H9 (cell line): ENCODE results near the gene EDARADD. TPM values are rescaled to one million over a fixed set of nuclear protein-coding genes. Genes with fewer than 3 reads are reported as not detected.
A peak's percentile ranks its signal among the peaks of the same experiment; 100 is the strongest.

Experiments used
- DNase-seq: peaks from one replicate; pipeline ENCODE4 v3.0.0-alpha.2; 2017
- H2AFZ ChIP-seq: one replicate; pipeline ENCODE4 v1.6.1; 2013; ENCODE audit warnings: mild to moderate bottlenecking, low read length, control low read depth, moderate library complexity
- H2AK5ac ChIP-seq: 2 replicates; pipeline ENCODE4 v1.6.1; 2013; ENCODE audit warnings: low read length, control low read depth, mixed read lengths; ENCODE audit not compliant: insufficient read length
- H2BK120ac ChIP-seq: one replicate; pipeline ENCODE4 v1.6.1; 2013; ENCODE audit warnings: low read depth, mild to moderate bottlenecking, low read length, control low read depth, inconsistent platforms; ENCODE audit not compliant: poor library complexity, severe bottlenecking
- H2BK12ac ChIP-seq: 2 replicates; pipeline ENCODE4 v1.6.1; 2013; ENCODE audit warnings: low read length, control low read depth, mixed read lengths, low read depth; ENCODE audit not compliant: insufficient read length
- H2BK15ac ChIP-seq: 2 replicates; pipeline ENCODE4 v1.6.1; 2013; ENCODE audit warnings: low read depth, low read length, control low read depth
- H2BK20ac ChIP-seq: one replicate; pipeline ENCODE4 v1.6.1; 2013; ENCODE audit warnings: low read depth, mild to moderate bottlenecking, low read length, control low read depth, inconsistent platforms; ENCODE audit not compliant: poor library complexity, severe bottlenecking
- H2BK5ac ChIP-seq: 2 replicates; pipeline ENCODE4 v1.6.1; 2013; ENCODE audit warnings: low read length, control low read depth, mixed read lengths; ENCODE audit not compliant: insufficient read length
- H3K14ac ChIP-seq: 2 replicates; pipeline ENCODE4 v1.6.1; 2013; ENCODE audit warnings: low read length, control low read depth; ENCODE audit not compliant: insufficient read depth
- H3K18ac ChIP-seq: 2 replicates; pipeline ENCODE4 v1.6.1; 2013; ENCODE audit warnings: low read depth, mild to moderate bottlenecking, mixed read lengths, low read length, control low read depth; ENCODE audit not compliant: insufficient read length
- H3K23ac ChIP-seq: 2 replicates; pipeline ENCODE4 v1.6.1; 2013; ENCODE audit warnings: low read length, control low read depth, mixed read lengths, low read depth; ENCODE audit not compliant: insufficient read length
- H3K23me2 ChIP-seq: 2 replicates; pipeline ENCODE4 v1.6.1; 2013; ENCODE audit warnings: low read depth, mild to moderate bottlenecking, mixed read lengths, low read length, control low read depth; ENCODE audit not compliant: insufficient read length, poor library complexity, severe bottlenecking
- H3K27ac ChIP-seq: 2 replicates; pipeline ENCODE4 v1.5.1; 2013; ENCODE audit warnings: low read length, control low read depth, mixed read lengths, low read depth; ENCODE audit not compliant: insufficient read length
- H3K27me3 ChIP-seq: 2 replicates; pipeline ENCODE4 v1.6.1; 2013; ENCODE audit warnings: low read length, control low read depth, inconsistent platforms; ENCODE audit not compliant: insufficient read depth
- H3K4ac ChIP-seq: 2 replicates; pipeline ENCODE4 v1.6.1; 2013; ENCODE audit warnings: low read depth, mild to moderate bottlenecking, control low read depth, inconsistent platforms, low read length, moderate library complexity
- H3K4me1 ChIP-seq: 2 replicates; pipeline ENCODE4 v1.6.1; 2013; ENCODE audit warnings: low read length, control low read depth, inconsistent platforms; ENCODE audit not compliant: insufficient read depth
- H3K4me2 ChIP-seq: 2 replicates; pipeline ENCODE4 v1.6.1; 2013; ENCODE audit warnings: low read length, control low read depth, mixed read lengths; ENCODE audit not compliant: insufficient read length, insufficient read depth
- H3K56ac ChIP-seq: 2 replicates; pipeline ENCODE4 v1.6.1; 2013; ENCODE audit warnings: low read depth, mild to moderate bottlenecking, mixed read lengths, low read length, control low read depth; ENCODE audit not compliant: insufficient read length
- H3K79me1 ChIP-seq: 2 replicates; pipeline ENCODE4 v1.6.1; 2013; ENCODE audit warnings: low read depth, mild to moderate bottlenecking, moderate library complexity, low read length, control low read depth, inconsistent platforms; ENCODE audit not compliant: insufficient read depth, poor library complexity, severe bottlenecking
- H3K79me2 ChIP-seq: 2 replicates; pipeline ENCODE4 v1.6.1; 2013; ENCODE audit warnings: low read length, control low read depth, inconsistent platforms; ENCODE audit not compliant: insufficient read depth
- H3K9ac ChIP-seq: 2 replicates; pipeline ENCODE4 v1.6.1; 2013; ENCODE audit warnings: low read length, control low read depth, mixed read lengths; ENCODE audit not compliant: insufficient read length; ENCODE audit errors: extremely low read depth
- H3K9me3 ChIP-seq: one replicate; pipeline ENCODE4 v1.6.1; 2013; ENCODE audit warnings: low read depth, low read length, inconsistent platforms; ENCODE audit not compliant: control insufficient read depth
- H3T11ph ChIP-seq: one replicate; pipeline ENCODE4 v1.6.1; 2013; ENCODE audit warnings: mild to moderate bottlenecking, low read length, control low read depth, inconsistent platforms
- H4K20me1 ChIP-seq: one replicate; pipeline ENCODE4 v1.6.1; 2013; ENCODE audit not compliant: control insufficient read depth, insufficient read length, insufficient read depth
- H4K5ac ChIP-seq: 2 replicates; pipeline ENCODE4 v1.6.1; 2013; ENCODE audit warnings: low read depth, mild to moderate bottlenecking, mixed read lengths, low read length, control low read depth; ENCODE audit not compliant: insufficient read length
- H4K8ac ChIP-seq: replicated peaks from 2 replicates; pipeline ENCODE4 v1.6.1; 2013; ENCODE audit warnings: low read length, control low read depth, mixed read lengths, low read depth; ENCODE audit not compliant: insufficient read length
- H4K91ac ChIP-seq: 2 replicates; pipeline ENCODE4 v1.6.1; 2013; ENCODE audit warnings: low read depth, mild to moderate bottlenecking, moderate library complexity, mixed read lengths, low read length, control low read depth; ENCODE audit not compliant: insufficient read length
- H3K27ac Mint-ChIP-seq, 3 experiments: 2 replicates in 2 of 3; 3 replicates in 1 of 3; pipeline ENCODE4 v1.8.0; 2020 to 2021; ENCODE audit warnings: mixed read lengths in 3 of 3, mild to moderate bottlenecking in 1 of 3, moderate library complexity in 1 of 3
- H3K27me3 Mint-ChIP-seq: 2 replicates; pipeline ENCODE4 v1.8.0; 2021; ENCODE audit warnings: low read depth, mild to moderate bottlenecking, moderate library complexity, mixed read lengths
- H3K36me3 Mint-ChIP-seq, 3 experiments: 2 replicates in 2 of 3; 3 replicates in 1 of 3; pipeline ENCODE4 v1.8.0; 2020 to 2021; ENCODE audit warnings: low read depth in 3 of 3, mixed read lengths in 3 of 3; ENCODE audit not compliant: insufficient read depth in 1 of 3
- H3K4me1 Mint-ChIP-seq, 2 experiments: 2 replicates each; pipeline ENCODE4 v1.8.0; 2020; ENCODE audit warnings: mixed read lengths in 2 of 2
- H3K4me3 Mint-ChIP-seq, 2 experiments: 2 replicates in 1 of 2; 3 replicates in 1 of 2; pipeline ENCODE4 v1.8.0; 2020 to 2021; ENCODE audit warnings: mild to moderate bottlenecking in 2 of 2, mixed read lengths in 2 of 2, moderate library complexity in 1 of 2
- H3K9me3 Mint-ChIP-seq, 2 experiments: 2 replicates in 1 of 2; 3 replicates in 1 of 2; pipeline ENCODE4 v1.8.0; 2020; ENCODE audit warnings: mild to moderate bottlenecking in 2 of 2, mixed read lengths in 2 of 2, moderate library complexity in 1 of 2
- WGBS: extraction: QIAGEN DNeasy Blood & Tissue Kit; methylation state at CpG from one replicate; pipeline ENCODE4 v1.1.7; 2013; ENCODE audit warnings: missing lambda C conversion rate, low lambda C conversion rate, mixed read lengths; ENCODE audit not compliant: insufficient read length; ENCODE audit errors: extremely low coverage; 5-methylcytosine and 5-hydroxymethylcytosine counted together
- total RNA-seq: library from RNA; stranded (reverse); gene quantifications from 2 replicates; pipeline ENCODE4 v1.2.1, GENCODE V29; 2021
- TF ChIP-seq, protein P1 (sequence below): fragments of 200-600 bp; sonication (generic); conservative IDR thresholded peaks from 3 replicates; pipeline ENCODE4 v1.8.0; 2021; ENCODE audit warnings: antibody characterized with exemption, mild to moderate bottlenecking

Gene EDARADD
- total RNA-seq, 1 experiment from 2014 or later = 3.8 TPM

DNA sequence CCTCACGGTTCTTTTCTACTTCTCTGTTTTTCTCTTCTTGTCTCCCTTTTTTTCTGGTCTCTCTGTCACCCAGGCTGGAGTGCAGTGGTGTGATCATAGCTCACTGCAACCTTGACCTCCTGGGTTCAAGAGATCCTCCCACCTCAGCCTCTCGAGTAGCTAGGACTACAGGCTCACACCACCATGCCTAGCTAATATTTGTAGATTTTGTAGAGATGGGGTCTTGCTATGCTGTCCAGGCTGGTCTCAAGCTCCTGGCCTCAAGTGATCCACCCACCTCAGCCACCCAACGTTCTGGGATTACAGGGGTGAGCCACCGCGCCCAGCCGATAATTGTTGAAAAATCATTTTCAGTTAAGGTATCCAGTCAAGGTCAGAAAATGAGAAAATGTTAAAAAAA lies 103.8 kb downstream of the EDARADD start:
- no peaks in the 10 kb centered on the region for H3K36me3 Mint-ChIP-seq
- H3K4me1 ChIP-seq = peaks cover 2% of the 10 kb centered on the region; the same call in 1 of the 2 replicates
- H3K23ac ChIP-seq = no peak overlapping the region
- H3K9me3 Mint-ChIP-seq = no peaks in the 10 kb centered on the region
- H3K14ac ChIP-seq = no peak overlapping the region
- no peak overlapping the region for H3K9ac ChIP-seq
- no peak overlapping the region for H3K4ac ChIP-seq
- H2BK15ac ChIP-seq = no peak overlapping the region
- H2BK5ac ChIP-seq = no peak overlapping the region
- H3K27ac Mint-ChIP-seq = peak overlapping the region in 1 of 3 experiments; percentile 50; a peak in 1 of 7 replicates
- H2AK5ac ChIP-seq = no peak overlapping the region
- H3K79me1 ChIP-seq = no peaks in the 10 kb centered on the region
- H3K18ac ChIP-seq = no peak overlapping the region
- H2AFZ ChIP-seq = no peak overlapping the region
- WGBS = no CpG with 5 or more reads among the region's 6 CpGs
- H3K27ac ChIP-seq = no peak overlapping the region
- no peak overlapping the region for H3K4me2 ChIP-seq
- no peak overlapping the region for H2BK120ac ChIP-seq
- no peak overlapping the region for H2BK12ac ChIP-seq
- TF ChIP-seq, protein P1, sequence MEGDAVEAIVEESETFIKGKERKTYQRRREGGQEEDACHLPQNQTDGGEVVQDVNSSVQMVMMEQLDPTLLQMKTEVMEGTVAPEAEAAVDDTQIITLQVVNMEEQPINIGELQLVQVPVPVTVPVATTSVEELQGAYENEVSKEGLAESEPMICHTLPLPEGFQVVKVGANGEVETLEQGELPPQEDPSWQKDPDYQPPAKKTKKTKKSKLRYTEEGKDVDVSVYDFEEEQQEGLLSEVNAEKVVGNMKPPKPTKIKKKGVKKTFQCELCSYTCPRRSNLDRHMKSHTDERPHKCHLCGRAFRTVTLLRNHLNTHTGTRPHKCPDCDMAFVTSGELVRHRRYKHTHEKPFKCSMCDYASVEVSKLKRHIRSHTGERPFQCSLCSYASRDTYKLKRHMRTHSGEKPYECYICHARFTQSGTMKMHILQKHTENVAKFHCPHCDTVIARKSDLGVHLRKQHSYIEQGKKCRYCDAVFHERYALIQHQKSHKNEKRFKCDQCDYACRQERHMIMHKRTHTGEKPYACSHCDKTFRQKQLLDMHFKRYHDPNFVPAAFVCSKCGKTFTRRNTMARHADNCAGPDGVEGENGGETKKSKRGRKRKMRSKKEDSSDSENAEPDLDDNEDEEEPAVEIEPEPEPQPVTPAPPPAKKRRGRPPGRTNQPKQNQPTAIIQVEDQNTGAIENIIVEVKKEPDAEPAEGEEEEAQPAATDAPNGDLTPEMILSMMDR = no peak
- no peak overlapping the region for H4K8ac ChIP-seq
- no peak for DNase-seq
- no peaks in the 10 kb centered on the region for H3K27me3 ChIP-seq
- no peak overlapping the region for H4K5ac ChIP-seq
- H3K56ac ChIP-seq = no peak overlapping the region
- H3K4me3 Mint-ChIP-seq = no peak overlapping the region
- H3K27me3 Mint-ChIP-seq = no peaks in the 10 kb centered on the region
- no peaks in the 10 kb centered on the region for H3K79me2 ChIP-seq
- H3K23me2 ChIP-seq = no peaks in the 10 kb centered on the region
- no peak overlapping the region for H3T11ph ChIP-seq
- no peak overlapping the region for H2BK20ac ChIP-seq
- no peaks in the 10 kb centered on the region for H4K20me1 ChIP-seq
- no peak overlapping the region for H4K91ac ChIP-seq
- no peaks in the 10 kb centered on the region for H3K9me3 ChIP-seq
- H3K4me1 Mint-ChIP-seq = peaks cover 18 to 24% of the 10 kb centered on the region in 2 experiments
